NOMO-1 (cell line): ENCODE data around the gene KCNQ1.

Experiments used
- DNase-seq, 2 experiments: peaks; one replicate each; lab custom pipeline; 2025; ENCODE audit not compliant: unreplicated experiment in 2 of 2; lab: John Stamatoyannopoulos, UW

Gene KCNQ1

DNA sequence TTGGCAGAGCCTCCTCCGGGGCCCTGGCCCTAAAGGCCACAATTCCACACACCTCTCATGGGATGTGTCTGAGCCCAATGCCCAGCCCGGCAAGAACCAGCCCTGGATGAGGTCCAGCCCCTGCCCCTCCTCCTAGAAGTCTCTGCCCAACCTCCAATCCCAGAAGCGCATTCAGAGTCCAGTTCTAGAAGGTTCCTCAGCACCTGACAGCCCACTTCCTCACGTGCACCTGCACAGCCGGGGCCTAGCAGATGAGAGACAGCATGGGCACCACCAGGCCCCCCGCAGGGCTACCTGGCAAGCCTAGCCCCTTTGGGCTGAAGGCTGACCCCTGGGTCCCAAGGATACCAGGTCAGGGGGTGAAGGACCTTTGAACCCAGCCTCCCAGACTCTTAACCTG lies 452.2 kb downstream of the KCNQ1 start:
- no peak for DNase-seq

DNA sequence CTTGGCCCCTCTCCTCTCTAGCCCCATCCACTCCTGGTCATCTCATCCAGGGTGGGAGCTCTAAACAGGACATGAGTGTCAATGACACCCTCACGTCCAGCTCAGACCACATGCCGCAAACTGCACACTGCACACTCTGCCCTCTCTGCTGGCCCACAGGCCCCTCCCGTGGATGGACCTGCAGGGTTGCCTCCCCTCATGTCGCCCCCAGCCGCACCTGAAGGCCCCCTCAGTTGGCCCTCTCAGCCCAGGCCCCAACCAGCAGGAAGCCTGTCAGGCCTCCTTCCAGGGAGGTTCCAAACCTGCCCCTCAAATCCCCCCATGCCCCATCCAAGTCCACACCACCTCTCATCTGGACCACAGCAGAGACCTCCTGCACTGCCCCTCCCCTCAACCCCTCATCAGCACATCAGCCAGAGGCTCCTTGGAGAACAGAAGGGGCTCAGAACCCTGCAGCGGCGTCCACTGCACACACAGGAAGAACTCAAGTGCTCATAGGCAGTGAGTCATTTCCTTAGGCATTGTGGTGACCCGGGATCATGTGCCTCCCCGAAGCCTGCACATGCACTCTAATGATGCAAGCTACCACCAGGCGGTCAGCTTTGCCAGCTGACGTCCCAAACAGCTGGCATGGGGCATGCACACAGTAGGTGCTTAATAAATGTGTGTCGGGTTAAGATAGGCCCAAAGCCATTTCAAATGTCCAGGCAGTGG lies 453.7 kb downstream of the KCNQ1 start:
- peak; percentile 81 to 88 for DNase-seq
